K562 (cell line): ENCODE measurements around the gene RASSF1. TPM values are rescaled to one million over a fixed set of nuclear protein-coding genes. Genes with fewer than 3 reads are reported as not detected.
A peak's percentile ranks its signal among the peaks of the same experiment; 100 is the strongest.

Experiments used
- ATAC-seq: fragments of 200-7000 bp; cut with Tn5 transposase; 3 replicates; pipeline ENCODE4 v1.9.1; 2020; ENCODE audit warnings: moderate library complexity
- BruUV-seq: library from RNA; stranded (reverse); fragments of 400-500 nt; replicated peaks from 2 replicates; lab custom pipeline; 2021; lab: Mats Ljungman, UMichigan
- CTCF ChIA-PET: fragments of 300-600 bp; formaldehyde crosslinking; extraction: SDS; loops from one replicate; lab custom pipeline; 2021; ENCODE audit warnings: low intra/inter-chr PET ratio; lab: Yijun Ruan, JAX
- POLR2A ChIA-PET: fragments of 300-600, 350-650 bp; sonication (Branson Sonifier 250); formaldehyde crosslinking; extraction: SDS; loops from one replicate; lab custom pipeline; 2021; ENCODE audit warnings: antibody characterized with exemption, inconsistent platforms; lab: Yijun Ruan, JAX
- DNase-seq, 4 experiments: peaks; one replicate each; pipeline versions ENCODE4 v3.0.0 to v3.0.0-alpha.2; 2011 to 2018; ENCODE audit warnings: low spot score in 3 of 4, mixed read lengths in 3 of 4; ENCODE audit errors: extremely low read depth in 1 of 4
- FAIRE-seq: peaks from 2 replicates; lab custom pipeline; 2011; peaks lifted over from hg19 to GRCh38; lab: Jason Lieb, UNC
- H2AFZ ChIP-seq: 2 replicates; pipeline ENCODE4 v1.6.0; 2011; ENCODE audit warnings: low read depth, low read length, control low read depth, inconsistent platforms
- H3K27ac ChIP-seq: fragments of 200-600 bp; 3 replicates; pipeline ENCODE4 v1.8.0; 2011; ENCODE audit warnings: low read depth, mild to moderate bottlenecking, control low read depth, inconsistent platforms, low read length, moderate library complexity, mixed read lengths; ENCODE audit errors: extremely low read depth
- H3K27me3 ChIP-seq, 2 experiments: fragments of 300-600 bp in 1 of 2; 2 replicates in 1 of 2; 3 replicates in 1 of 2; pipeline versions ENCODE4 v1.6.0 to v1.8.0; 2011; ENCODE audit warnings: inconsistent platforms in 2 of 2, low read length in 2 of 2, mild to moderate bottlenecking in 1 of 2, mixed read lengths in 1 of 2, moderate library complexity in 1 of 2; ENCODE audit not compliant: control insufficient read depth in 2 of 2, insufficient read depth in 2 of 2
- H3K36me3 ChIP-seq: fragments of 300-600 bp; 3 replicates; pipeline ENCODE4 v1.8.0; 2011; ENCODE audit warnings: mild to moderate bottlenecking, low read length, inconsistent platforms; ENCODE audit not compliant: control insufficient read depth, insufficient read depth
- H3K4me1 ChIP-seq, 2 experiments: fragments of 200-600 bp in 1 of 2; replicated peaks in 1 of 2; 2 replicates in 1 of 2; 3 replicates in 1 of 2; pipeline versions ENCODE4 v1.5.1 to v1.8.0; 2011; ENCODE audit warnings: inconsistent platforms in 2 of 2, low read length in 2 of 2, mild to moderate bottlenecking in 1 of 2, mixed read lengths in 1 of 2, moderate library complexity in 1 of 2; ENCODE audit not compliant: control insufficient read depth in 2 of 2, insufficient read depth in 2 of 2
- H3K4me2 ChIP-seq: 2 replicates; pipeline ENCODE4 v1.6.1; 2011; ENCODE audit warnings: low read length, control low read depth, inconsistent platforms, mixed read lengths; ENCODE audit not compliant: insufficient read depth
- H3K4me3 ChIP-seq: fragments of 200-600 bp; sonication (generic), shearing (Covaris generic); 2 replicates; pipeline ENCODE4 v1.5.1; 2016; ENCODE audit warnings: control low read depth, inconsistent platforms
- H3K79me2 ChIP-seq: fragments of 200-600 bp; 3 replicates; pipeline ENCODE4 v1.8.0; 2011; ENCODE audit warnings: low read length, inconsistent platforms; ENCODE audit not compliant: control insufficient read depth, insufficient read depth
- H3K9ac ChIP-seq, 2 experiments: 2 replicates each; pipeline versions ENCODE4 v1.6.0 to v1.6.1; 2011; ENCODE audit warnings: low read depth in 2 of 2, low read length in 2 of 2, control low read depth in 1 of 2, inconsistent platforms in 1 of 2, mild to moderate bottlenecking in 1 of 2, mixed read lengths in 1 of 2; ENCODE audit not compliant: insufficient read depth in 1 of 2
- H3K9me1 ChIP-seq: one replicate; pipeline ENCODE4 v1.6.0; 2011; ENCODE audit warnings: inconsistent platforms, mild to moderate bottlenecking, low read length, moderate library complexity; ENCODE audit not compliant: control insufficient read depth, insufficient read depth
- H3K9me3 ChIP-seq: replicated peaks from 2 replicates; pipeline ENCODE4 v1.5.1; 2011; ENCODE audit warnings: low read depth, low read length, inconsistent platforms; ENCODE audit not compliant: control insufficient read depth, insufficient read depth
- H4K20me1 ChIP-seq: replicated peaks from 2 replicates; pipeline ENCODE4 v1.6.1; 2011; ENCODE audit warnings: low read length, inconsistent platforms, mixed read lengths; ENCODE audit not compliant: control insufficient read depth, insufficient read depth
- ARID2 ChIP-seq: fragments of 450-650 bp; IDR thresholded peaks from 2 replicates; pipeline ENCODE4 v1.6.1; 2017; ENCODE audit warnings: antibody characterized with exemption, mild to moderate bottlenecking
- E4F1 ChIP-seq: fragments of 250-450 bp; sonication (Bioruptor Pico); IDR thresholded peaks from 2 replicates; pipeline ENCODE4 v1.5.0; 2021; ENCODE audit warnings: mild to moderate bottlenecking, borderline replicate concordance
- GATA2 ChIP-seq: sonication (generic); formaldehyde crosslinking; IDR thresholded peaks from 2 replicates; pipeline ENCODE4 v1.4.0; 2020; ENCODE audit warnings: mild to moderate bottlenecking, missing genetic modification reagents
- HMG20A ChIP-seq: fragments of 450-650 bp; formaldehyde crosslinking; conservative IDR thresholded peaks from 2 replicates; pipeline ENCODE4 v1.4.0; 2020; ENCODE audit warnings: mild to moderate bottlenecking, mixed read lengths
- HNRNPL ChIP-seq: fragments of 200-400 bp; formaldehyde crosslinking; IDR thresholded peaks from 2 replicates; pipeline ENCODE4 v1.6.1; 2017; ENCODE audit warnings: low read depth, mild to moderate bottlenecking, low read length
- MCM3 ChIP-seq: fragments of 450-650 bp; IDR thresholded peaks from 2 replicates; pipeline ENCODE4 v1.6.1; 2016
- NFXL1 ChIP-seq: fragments of 450-650 bp; formaldehyde crosslinking; IDR thresholded peaks from 2 replicates; pipeline ENCODE4 v1.4.0; 2021; ENCODE audit warnings: mild to moderate bottlenecking
- PML ChIP-seq: IDR thresholded peaks from 2 replicates; pipeline ENCODE4 v1.6.1; 2012; ENCODE audit warnings: low read length, inconsistent platforms
- PRPF4 ChIP-seq: fragments of 200-400 bp; formaldehyde crosslinking; IDR thresholded peaks from one replicate; pipeline ENCODE4 v1.6.1; 2017; ENCODE audit warnings: low read length, low read depth, mild to moderate bottlenecking; ENCODE audit not compliant: insufficient read depth, poor library complexity, severe bottlenecking
- TAF7 ChIP-seq: fragments of 450-650 bp; IDR thresholded peaks from 2 replicates; pipeline ENCODE4 v1.6.1; 2016; ENCODE audit warnings: missing genetic modification characterization, missing compliant biosample characterization
- TFE3 ChIP-seq: fragments of 450-650 bp; formaldehyde crosslinking; IDR thresholded peaks from 2 replicates; pipeline ENCODE4 v1.4.0; 2020; ENCODE audit warnings: mild to moderate bottlenecking, mixed read lengths
- THRB ChIP-seq: fragments of 450-650 bp; formaldehyde crosslinking; conservative IDR thresholded peaks from 2 replicates; pipeline ENCODE4 v1.4.0; 2022; ENCODE audit warnings: mild to moderate bottlenecking, missing genetic modification characterization
- ZKSCAN3 ChIP-seq: fragments of 250-450 bp; sonication (Bioruptor Pico); IDR thresholded peaks from 2 replicates; pipeline ENCODE4 v1.4.0; 2020
- ZNF280B ChIP-seq: fragments of 250-450 bp; sonication (Bioruptor Pico); IDR thresholded peaks from 2 replicates; pipeline ENCODE4 v1.5.1; 2021; ENCODE audit warnings: mild to moderate bottlenecking
- ZNF644 ChIP-seq: fragments of 200-800 bp; sonication (Bioruptor generic); IDR thresholded peaks from 2 replicates; pipeline ENCODE4 v1.6.1; 2016; ENCODE audit warnings: low read depth, missing genetic modification characterization, missing compliant biosample characterization
- WGBS: fragments of 100-300 bp; shearing (Covaris generic); methylation state at CpG from one replicate; pipeline ENCODE4 v1.1.6; 2016; ENCODE audit warnings: low coverage, mixed read lengths; ENCODE audit not compliant: insufficient coverage; ENCODE audit errors: missing lambda C conversion rate; 5-methylcytosine and 5-hydroxymethylcytosine counted together
- in situ Hi-C: fragments of 300-500 bp; cut with MboI; formaldehyde crosslinking; loops from 4 replicates; pipeline ENCODE4 v1.15.0; 2018; ENCODE audit warnings: inconsistent platforms, mixed read lengths
- intact Hi-C: fragments of 100-400 bp; cut with micrococcal nuclease; formaldehyde crosslinking; loops from 2 replicates; pipeline ENCODE4 v1.14.2; 2022
- polyA plus RNA-seq, 8 experiments: library from polyadenylated mRNA; depleted of rRNA in 4 of 8; stranded (reverse) in 5 of 8; unstranded in 3 of 8; fragments of >200 nt; fragmentation: Nextera tagmentation in 2 of 8; fragmentation: Illumina TruSeq in 1 of 8; extraction: Ambion mirVana in 2 of 8; extraction: Trizol in 1 of 8; gene quantifications; 2 replicates each; pipeline versions ENCODE4 v1.2.1 to v1.2.3, GENCODE V29; 2011 to 2014; ENCODE audit warnings: inconsistent platforms in 1 of 8, missing spikeins in 1 of 8
- total RNA-seq, 7 experiments: library from RNA; depleted of rRNA in 6 of 7; stranded (reverse); fragments of >200 nt in 6 of 7; fragmentation: Illumina TruSeq in 2 of 7; extraction: Trizol in 2 of 7; gene quantifications; 2 replicates each; pipeline versions ENCODE4 v1.2.1 to v1.2.3, GENCODE V29; 2011 to 2021; ENCODE audit warnings: low replicate concordance in 1 of 7

The RASSF1 gene
- total and polyA plus RNA-seq, 9 of the 15 experiments (the other 6 are each of a cell fraction or from before 2014, with no cell fraction given): 3.6 to 57.1 (median 24.6) TPM

GRCh38 chr3:50333744-50334328 is 6.8 kb downstream of the RASSF1 start:
- Histone ChIP-seq H3K4me1 (peaks cover 20 to 32% of the 10 kb centered on the region in 2 experiments; a peak in 4 of 5 replicates), H3K4me2 (no peak overlapping the region), H3K36me3 (peaks cover 70% of the 10 kb centered on the region; the same call in 2 of the 3 replicates), H3K79me2 (peaks cover 64% of the 10 kb centered on the region), H3K9ac (peak overlapping the region in 1 of 2 experiments; percentile 76; a peak in 3 of 4 replicates), H2AFZ (no peak overlapping the region), H3K9me3 (no peaks in the 10 kb centered on the region), H3K27me3 (no peaks in the 10 kb centered on the region), H3K4me3 (no peak overlapping the region), H3K27ac (peak overlapping the region; percentile 49; the same call in 2 of the 3 replicates), H3K9me1 (peaks cover 4% of the 10 kb centered on the region), H4K20me1 (peaks cover 18% of the 10 kb centered on the region)
- CTCF ChIA-PET: no interaction called here
- DNase-seq (no peak), FAIRE-seq (no peak), ATAC-seq (no peak)
- 53% methylated on average over 8 of the region's 12 CpGs for WGBS
- in situ Hi-C loops: no loop called here
- POLR2A ChIA-PET: interaction anchor here (0.6 to 1.0 kb wide), 3 partner anchors 16 to 98 kb away, joined by 3 to 4 read pairs (median 3); no protein-coding TSS in a partner anchor
- intact Hi-C loops: no loop called here
- BruUV-seq: no TSS peak
- TF ChIP-seq PRPF4 (no peak), ARID2 (no peak), E4F1 (CRISPR knock-in tag) (no peak), ZNF280B (CRISPR knock-in tag) (no peak), THRB (CRISPR knock-in tag) (no peak), GATA2 (CRISPR knock-in tag) (no peak), ZNF644 (no peak), TAF7 (tag) (no peak), HNRNPL (no peak), PML (no peak), NFXL1 (CRISPR knock-in tag) (no peak), HMG20A (CRISPR knock-in tag) (no peak), ZKSCAN3 (CRISPR knock-in tag) (no peak), MCM3 (no peak), TFE3 (CRISPR knock-in tag) (no peak)
